Fibroblast of lung (primary cell): ENCODE results near the gene PLEKHB2.

Experiments
- CTCF ChIP-seq, 2 donors: IDR thresholded peaks in 1 of 2; conservative IDR thresholded peaks in 1 of 2; 1 replicate in 1 of 2; 2 replicates in 1 of 2; pipeline ENCODE4 v1.5.1; 2011 to 2012; ENCODE audit warnings: low read length in 2 of 2, control low read depth in 1 of 2, inconsistent platforms in 1 of 2, low read depth in 1 of 2, mild to moderate bottlenecking in 1 of 2
- EZH2 ChIP-seq: IDR thresholded peaks from 2 replicates; pipeline ENCODE4 v1.5.1; 2012; ENCODE audit warnings: low read length, control low read depth, mild to moderate bottlenecking; ENCODE audit errors: missing control alignments

GRCh38 chr2:131156452-131157149 lies 51.5 kb downstream of the PLEKHB2 start:
- TF ChIP-seq CTCF (conservative IDR thresholded peaks at IDR 0.05 in 1 of 2, IDR thresholded peaks at IDR 0.05 in 1 of 2; ENCODE audit: low read depth in 1 of 2, low read length in 2 of 2) (peak in 1 of 2 donors; percentile 2), EZH2 (no peak)
